HEK293 (cell line): ENCODE measurements around the gene BRI3BP.

Experiments used
- BCL11A ChIP-seq: fragments of 450-650 bp; formaldehyde crosslinking; IDR thresholded peaks from 2 replicates; pipeline ENCODE4 v1.5.1; 2016; ENCODE audit warnings: low read depth, missing biosample characterization, missing genetic modification characterization
- KLF10 ChIP-seq: fragments of 450-650 bp; IDR thresholded peaks from 2 replicates; pipeline ENCODE4 v1.5.1; 2018; ENCODE audit warnings: missing biosample characterization, mild to moderate bottlenecking, missing genetic modification characterization
- KLF17 ChIP-seq: fragments of 450-650 bp; formaldehyde crosslinking; IDR thresholded peaks from 2 replicates; pipeline ENCODE4 v1.5.1; 2016; ENCODE audit warnings: missing biosample characterization, missing genetic modification characterization
- PRDM6 ChIP-seq: fragments of 450-650 bp; formaldehyde crosslinking; IDR thresholded peaks from 2 replicates; pipeline ENCODE4 v1.5.1; 2017; ENCODE audit warnings: missing biosample characterization, missing genetic modification characterization
- SCRT1 ChIP-seq: fragments of 450-650 bp; formaldehyde crosslinking; IDR thresholded peaks from 2 replicates; pipeline ENCODE4 v1.5.1; 2016; ENCODE audit warnings: missing biosample characterization, missing genetic modification characterization, borderline replicate concordance
- SP3 ChIP-seq: fragments of 450-650 bp; formaldehyde crosslinking; IDR thresholded peaks from 2 replicates; pipeline ENCODE4 v1.5.1; 2016; ENCODE audit warnings: missing biosample characterization, missing genetic modification characterization
- ZBTB20 ChIP-seq: fragments of 450-650 bp; formaldehyde crosslinking; IDR thresholded peaks from 2 replicates; pipeline ENCODE4 v1.5.1; 2016; ENCODE audit warnings: missing biosample characterization, missing genetic modification characterization
- ZBTB8A ChIP-seq: fragments of 450-650 bp; formaldehyde crosslinking; IDR thresholded peaks from 2 replicates; pipeline ENCODE4 v1.5.1; 2016; ENCODE audit warnings: missing biosample characterization, missing genetic modification characterization
- ZEB2 ChIP-seq: fragments of 450-650 bp; formaldehyde crosslinking; IDR thresholded peaks from 2 replicates; pipeline ENCODE4 v1.5.1; 2016; ENCODE audit warnings: missing biosample characterization, missing genetic modification characterization
- ZNF121 ChIP-seq: fragments of 450-650 bp; formaldehyde crosslinking; IDR thresholded peaks from 2 replicates; pipeline ENCODE4 v1.5.1; 2016; ENCODE audit warnings: missing biosample characterization, missing genetic modification characterization
- ZNF146 ChIP-seq: fragments of 450-650 bp; formaldehyde crosslinking; IDR thresholded peaks from 2 replicates; pipeline ENCODE4 v1.5.1; 2016; ENCODE audit warnings: missing biosample characterization, missing genetic modification characterization
- ZNF221 ChIP-seq: fragments of 450-650 bp; formaldehyde crosslinking; IDR thresholded peaks from 2 replicates; pipeline ENCODE4 v1.5.1; 2017; ENCODE audit warnings: missing biosample characterization, missing genetic modification characterization, borderline replicate concordance
- ZNF23 ChIP-seq: fragments of 450-650 bp; formaldehyde crosslinking; IDR thresholded peaks from 2 replicates; pipeline ENCODE4 v1.5.1; 2016; ENCODE audit warnings: missing biosample characterization, missing genetic modification characterization, borderline replicate concordance
- ZNF302 ChIP-seq: fragments of 450-650 bp; formaldehyde crosslinking; IDR thresholded peaks from 2 replicates; pipeline ENCODE4 v1.5.1; 2016; ENCODE audit warnings: missing biosample characterization, missing genetic modification characterization, low read depth
- ZNF433 ChIP-seq: fragments of 450-650 bp; formaldehyde crosslinking; IDR thresholded peaks from 2 replicates; pipeline ENCODE4 v1.5.1; 2016; ENCODE audit warnings: missing biosample characterization, missing genetic modification characterization, low read depth
- ZNF571 ChIP-seq: fragments of 450-650 bp; formaldehyde crosslinking; IDR thresholded peaks from 2 replicates; pipeline ENCODE4 v1.5.0; 2017; ENCODE audit warnings: missing biosample characterization, missing genetic modification characterization
- ZNF624 ChIP-seq: fragments of 450-650 bp; formaldehyde crosslinking; IDR thresholded peaks from 2 replicates; pipeline ENCODE4 v1.5.1; 2017; ENCODE audit warnings: missing biosample characterization, missing genetic modification characterization
- ZNF837 ChIP-seq: fragments of 450-650 bp; formaldehyde crosslinking; IDR thresholded peaks from 2 replicates; pipeline ENCODE4 v1.5.1; 2016; ENCODE audit warnings: missing biosample characterization, missing genetic modification characterization
- ZSCAN30 ChIP-seq: fragments of 450-650 bp; IDR thresholded peaks from 2 replicates; pipeline ENCODE4 v1.5.1; 2018; ENCODE audit warnings: missing biosample characterization, mild to moderate bottlenecking, missing genetic modification characterization, moderate library complexity
- TF ChIP-seq, protein P1 (sequence below): fragments of 450-650 bp; formaldehyde crosslinking; IDR thresholded peaks from 2 replicates; pipeline ENCODE4 v1.5.1; 2016; ENCODE audit warnings: missing biosample characterization, missing genetic modification characterization
- TF ChIP-seq, protein P2 (sequence below): fragments of 450-650 bp; formaldehyde crosslinking; optimal IDR thresholded peaks from 2 replicates; pipeline ENCODE3; 2016; ENCODE audit warnings: missing biosample characterization, mild to moderate bottlenecking, missing genetic modification characterization
- TF ChIP-seq, protein P3 (sequence below): fragments of 450-650 bp; formaldehyde crosslinking; IDR thresholded peaks from 2 replicates; pipeline ENCODE4 v1.5.1; 2016; ENCODE audit warnings: missing biosample characterization, missing genetic modification characterization

BRI3BP gene

GRCh38 chr12:125065021-125065918 is 71.8 kb downstream of the BRI3BP start, which contains the start of gene AACS (continued):
- TF ChIP-seq KLF17 (tag by site-specific recombination) (peak; percentile 34; the same call in 1 of the 2 replicates), ZBTB8A (tag by site-specific recombination) (peak; percentile 87), ZNF302 (no peak), ZNF221 (no peak), SCRT1 (tag by site-specific recombination) (0 out of 2 replicates have a peak, but pooled peaks have one; percentile 11), ZBTB20 (tag by site-specific recombination) (no peak), ZNF624 (no peak), ZEB2 (tag by site-specific recombination) (0 out of 2 replicates have a peak, but pooled peaks have one; percentile 34), ZSCAN30 (tag by site-specific recombination) (peak; percentile 83; the same call in 1 of the 2 replicates), ZNF121 (tag by site-specific recombination) (no peak), ZNF433 (no peak), PRDM6 (tag by site-specific recombination) (no peak), ZNF146 (tag by site-specific recombination) (no peak; the same call in 1 of the 2 replicates), ZNF837 (tag by site-specific recombination) (no peak), ZNF571 (tag by site-specific recombination) (no peak), KLF10 (tag by site-specific recombination) (0 out of 2 replicates have a peak, but pooled peaks have one; percentile 27), BCL11A (tag by site-specific recombination) (no peak), SP3 (tag by site-specific recombination) (peak; percentile 80), ZNF23 (tag by site-specific recombination) (no peak)
- TF ChIP-seq, protein P1, sequence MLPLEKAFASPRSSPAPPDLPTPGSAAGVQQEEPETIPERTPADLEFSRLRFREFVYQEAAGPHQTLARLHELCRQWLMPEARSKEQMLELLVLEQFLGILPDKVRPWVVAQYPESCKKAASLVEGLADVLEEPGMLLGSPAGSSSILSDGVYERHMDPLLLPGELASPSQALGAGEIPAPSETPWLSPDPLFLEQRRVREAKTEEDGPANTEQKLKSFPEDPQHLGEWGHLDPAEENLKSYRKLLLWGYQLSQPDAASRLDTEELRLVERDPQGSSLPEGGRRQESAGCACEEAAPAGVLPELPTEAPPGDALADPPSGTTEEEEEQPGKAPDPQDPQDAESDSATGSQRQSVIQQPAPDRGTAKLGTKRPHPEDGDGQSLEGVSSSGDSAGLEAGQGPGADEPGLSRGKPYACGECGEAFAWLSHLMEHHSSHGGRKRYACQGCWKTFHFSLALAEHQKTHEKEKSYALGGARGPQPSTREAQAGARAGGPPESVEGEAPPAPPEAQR (tag by site-specific recombination): no peak
- TF ChIP-seq, protein P2, sequence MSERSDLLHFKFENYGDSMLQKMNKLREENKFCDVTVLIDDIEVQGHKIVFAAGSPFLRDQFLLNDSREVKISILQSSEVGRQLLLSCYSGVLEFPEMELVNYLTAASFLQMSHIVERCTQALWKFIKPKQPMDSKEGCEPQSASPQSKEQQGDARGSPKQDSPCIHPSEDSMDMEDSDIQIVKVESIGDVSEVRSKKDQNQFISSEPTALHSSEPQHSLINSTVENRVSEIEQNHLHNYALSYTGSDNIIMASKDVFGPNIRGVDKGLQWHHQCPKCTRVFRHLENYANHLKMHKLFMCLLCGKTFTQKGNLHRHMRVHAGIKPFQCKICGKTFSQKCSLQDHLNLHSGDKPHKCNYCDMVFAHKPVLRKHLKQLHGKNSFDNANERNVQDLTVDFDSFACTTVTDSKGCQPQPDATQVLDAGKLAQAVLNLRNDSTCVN: peak; percentile 71
- TF ChIP-seq, protein P3, sequence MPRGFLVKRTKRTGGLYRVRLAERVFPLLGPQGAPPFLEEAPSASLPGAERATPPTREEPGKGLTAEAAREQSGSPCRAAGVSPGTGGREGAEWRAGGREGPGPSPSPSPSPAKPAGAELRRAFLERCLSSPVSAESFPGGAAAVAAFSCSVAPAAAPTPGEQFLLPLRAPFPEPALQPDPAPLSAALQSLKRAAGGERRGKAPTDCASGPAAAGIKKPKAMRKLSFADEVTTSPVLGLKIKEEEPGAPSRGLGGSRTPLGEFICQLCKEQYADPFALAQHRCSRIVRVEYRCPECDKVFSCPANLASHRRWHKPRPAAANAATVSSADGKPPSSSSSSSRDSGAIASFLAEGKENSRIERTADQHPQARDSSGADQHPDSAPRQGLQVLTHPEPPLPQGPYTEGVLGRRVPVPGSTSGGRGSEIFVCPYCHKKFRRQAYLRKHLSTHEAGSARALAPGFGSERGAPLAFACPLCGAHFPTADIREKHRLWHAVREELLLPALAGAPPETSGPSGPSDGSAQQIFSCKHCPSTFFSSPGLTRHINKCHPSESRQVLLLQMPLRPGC (tag by site-specific recombination): no peak
